Activated T-helper 1 cell treated with anti-CD3 and anti-CD28 coated beads, Interleukin-12 subunit alpha, Interleukin-12 subunit beta, Interleukin-2, Interleukin-4 antibody, amounts not matched to agents 30 ng/mL and 10 ng/mL and 1 ng/mL, durations not matched to agents 14 hours and 24 hours and 36 hours (primary cell): ENCODE measurements around the gene ANKS1B. TPM values are rescaled to one million over a fixed set of nuclear protein-coding genes. Genes with fewer than 3 reads are reported as not detected.

Experiments
- DNase-seq: peaks from one replicate; pipeline ENCODE4 v3.0.0; 2021; ENCODE audit warnings: low spot score
- H3K27ac Mint-ChIP-seq: one replicate; pipeline ENCODE4 v1.8.0; 2021; ENCODE audit warnings: mild to moderate bottlenecking, mixed read lengths
- H3K27me3 Mint-ChIP-seq: one replicate; pipeline ENCODE4 v1.8.0; 2022; ENCODE audit warnings: mild to moderate bottlenecking, moderate library complexity, mixed read lengths; ENCODE audit not compliant: insufficient read depth
- H3K36me3 Mint-ChIP-seq: one replicate; pipeline ENCODE4 v1.8.0; 2021; ENCODE audit warnings: low read depth, mixed read lengths
- H3K4me1 Mint-ChIP-seq: one replicate; pipeline ENCODE4 v1.8.0; 2021; ENCODE audit warnings: low read depth, mixed read lengths
- H3K4me3 Mint-ChIP-seq: one replicate; pipeline ENCODE4 v1.8.0; 2021; ENCODE audit warnings: mild to moderate bottlenecking, moderate library complexity, mixed read lengths
- H3K9me3 Mint-ChIP-seq: one replicate; pipeline ENCODE4 v1.8.0; 2021; ENCODE audit warnings: mixed read lengths
- intact Hi-C: fragments of 100-400 bp; cut with micrococcal nuclease; formaldehyde crosslinking; loops from one replicate; pipeline ENCODE4 v1.15.1; 2024
- total RNA-seq: library from RNA; stranded (reverse); gene quantifications from 2 replicates; pipeline ENCODE4 v1.2.3, GENCODE V29; 2022

ANKS1B gene
- total RNA-seq, 1 donor from 2014 or later, result 2.8 TPM

- Mint-ChIP-seq H3K4me3 (no peak overlapping the region), H3K4me1 (no peaks in the 10 kb centered on the region), H3K27me3 (peaks cover 11% of the 10 kb centered on the region), H3K27ac (no peak overlapping the region), H3K36me3 (no peaks in the 10 kb centered on the region), H3K9me3 (no peaks in the 10 kb centered on the region)
- DNase-seq, result no peak
- intact Hi-C loops, result no loop called here
Measured at GRCh38 chr12:99948370-99948769, 36.4 kb downstream of the ANKS1B start.

- Mint-ChIP-seq H3K27me3 (peaks cover 9% of the 10 kb centered on the region), H3K9me3 (no peaks in the 10 kb centered on the region), H3K4me3 (no peak overlapping the region), H3K27ac (no peak overlapping the region), H3K4me1 (no peaks in the 10 kb centered on the region), H3K36me3 (no peaks in the 10 kb centered on the region)
- DNase-seq, result no peak
- intact Hi-C loops, result no loop called here
Measured at GRCh38 chr12:99946131-99946530, 38.6 kb downstream of the ANKS1B start.

GRCh38 chr12:99935608-99936007 lies 49.1 kb downstream of the ANKS1B start:
- no peak for DNase-seq
- Mint-ChIP-seq H3K27me3 (peaks cover 4% of the 10 kb centered on the region), H3K9me3 (no peaks in the 10 kb centered on the region), H3K4me3 (no peak overlapping the region), H3K36me3 (no peaks in the 10 kb centered on the region), H3K27ac (no peak overlapping the region), H3K4me1 (no peaks in the 10 kb centered on the region)
- intact Hi-C loops, result no loop called here

- intact Hi-C loops, result no loop called here
- no peak overlapping the region for H3K27ac Mint-ChIP-seq
- H3K36me3 Mint-ChIP-seq, result no peaks in the 10 kb centered on the region
- H3K27me3 Mint-ChIP-seq, result no peaks in the 10 kb centered on the region
- H3K9me3 Mint-ChIP-seq, result no peaks in the 10 kb centered on the region
- H3K4me3 Mint-ChIP-seq, result no peak overlapping the region
- no peaks in the 10 kb centered on the region for H3K4me1 Mint-ChIP-seq
- DNase-seq, result no peak
Measured at GRCh38 chr12:99926511-99927169, 58.1 kb downstream of the ANKS1B start.

- Mint-ChIP-seq H3K36me3 (no peaks in the 10 kb centered on the region), H3K4me1 (no peaks in the 10 kb centered on the region), H3K4me3 (no peak overlapping the region), H3K27me3 (peaks cover 1% of the 10 kb centered on the region), H3K9me3 (no peaks in the 10 kb centered on the region), H3K27ac (no peak overlapping the region)
- DNase-seq, result no peak
- intact Hi-C loops, result no loop called here
Measured at GRCh38 chr12:99920353-99920960, 64.3 kb downstream of the ANKS1B start.

- H3K4me1 Mint-ChIP-seq, result no peaks in the 10 kb centered on the region
- no peaks in the 10 kb centered on the region for H3K36me3 Mint-ChIP-seq
- no peaks in the 10 kb centered on the region for H3K9me3 Mint-ChIP-seq
- H3K27ac Mint-ChIP-seq, result no peak overlapping the region
- intact Hi-C loops, result no loop called here
- H3K4me3 Mint-ChIP-seq, result no peak overlapping the region
- no peak for DNase-seq
- H3K27me3 Mint-ChIP-seq, result peaks cover 1% of the 10 kb centered on the region
Measured at GRCh38 chr12:99917711-99918402, 66.9 kb downstream of the ANKS1B start.

- no peak overlapping the region for H3K27ac Mint-ChIP-seq
Measured at GRCh38 chr12:99916555-99916954, 68.2 kb downstream of the ANKS1B start.

GRCh38 chr12:99915251-99916082 lies 69.3 kb downstream of the ANKS1B start:
- intact Hi-C loops, result no loop called here
- H3K27ac Mint-ChIP-seq, result no peak overlapping the region
- no peak overlapping the region for H3K4me3 Mint-ChIP-seq
- H3K4me1 Mint-ChIP-seq, result no peaks in the 10 kb centered on the region
- DNase-seq, result no peak
- no peaks in the 10 kb centered on the region for H3K27me3 Mint-ChIP-seq
- H3K36me3 Mint-ChIP-seq, result no peaks in the 10 kb centered on the region
- no peaks in the 10 kb centered on the region for H3K9me3 Mint-ChIP-seq

More at GRCh38 chr12:99916555-99916954, 68.2 kb downstream of the ANKS1B start:
- peaks cover 1% of the 10 kb centered on the region for H3K27me3 Mint-ChIP-seq
- intact Hi-C loops, result no loop called here
- no peaks in the 10 kb centered on the region for H3K36me3 Mint-ChIP-seq
- DNase-seq, result no peak
- no peak overlapping the region for H3K4me3 Mint-ChIP-seq
- H3K9me3 Mint-ChIP-seq, result no peaks in the 10 kb centered on the region
- H3K4me1 Mint-ChIP-seq, result no peaks in the 10 kb centered on the region

GRCh38 chr12:99914206-99914605 lies 70.5 kb downstream of the ANKS1B start:
- Mint-ChIP-seq H3K4me3 (no peak overlapping the region), H3K4me1 (no peaks in the 10 kb centered on the region), H3K27me3 (no peaks in the 10 kb centered on the region), H3K36me3 (no peaks in the 10 kb centered on the region), H3K9me3 (no peaks in the 10 kb centered on the region), H3K27ac (no peak overlapping the region)
- intact Hi-C loops, result no loop called here
- DNase-seq, result no peak

- no peak overlapping the region for H3K27ac Mint-ChIP-seq
- intact Hi-C loops, result no loop called here
- H3K4me1 Mint-ChIP-seq, result no peaks in the 10 kb centered on the region
- H3K27me3 Mint-ChIP-seq, result no peaks in the 10 kb centered on the region
- H3K36me3 Mint-ChIP-seq, result no peaks in the 10 kb centered on the region
- no peak for DNase-seq
- H3K4me3 Mint-ChIP-seq, result no peak overlapping the region
- no peaks in the 10 kb centered on the region for H3K9me3 Mint-ChIP-seq
Measured at GRCh38 chr12:99911967-99912366, 72.8 kb downstream of the ANKS1B start.

GRCh38 chr12:99911081-99911480 lies 73.7 kb downstream of the ANKS1B start:
- Mint-ChIP-seq H3K27ac (no peak overlapping the region), H3K27me3 (no peaks in the 10 kb centered on the region), H3K4me3 (no peak overlapping the region), H3K9me3 (no peaks in the 10 kb centered on the region), H3K4me1 (no peaks in the 10 kb centered on the region), H3K36me3 (no peaks in the 10 kb centered on the region)
- intact Hi-C loops, result no loop called here
- DNase-seq, result no peak

- H3K4me3 Mint-ChIP-seq, result no peak overlapping the region
- H3K27me3 Mint-ChIP-seq, result no peaks in the 10 kb centered on the region
- H3K27ac Mint-ChIP-seq, result no peak overlapping the region
- no peaks in the 10 kb centered on the region for H3K36me3 Mint-ChIP-seq
- no peak for DNase-seq
- intact Hi-C loops, result no loop called here
- H3K9me3 Mint-ChIP-seq, result no peaks in the 10 kb centered on the region
- H3K4me1 Mint-ChIP-seq, result no peaks in the 10 kb centered on the region
Measured at GRCh38 chr12:99910342-99910741, 74.4 kb downstream of the ANKS1B start.
